SH-SY5Y (cell line): ENCODE measurements around the gene L3MBTL2.

Experiments
- GATA2 ChIP-seq: IDR thresholded peaks from 2 replicates; pipeline ENCODE4 v1.6.1; 2011; ENCODE audit warnings: mild to moderate bottlenecking, low read depth, low read length
- GATA3 ChIP-seq: IDR thresholded peaks from 2 replicates; pipeline ENCODE4 v1.6.1; 2011; ENCODE audit warnings: low read depth, mild to moderate bottlenecking, low read length, moderate library complexity

DNA sequence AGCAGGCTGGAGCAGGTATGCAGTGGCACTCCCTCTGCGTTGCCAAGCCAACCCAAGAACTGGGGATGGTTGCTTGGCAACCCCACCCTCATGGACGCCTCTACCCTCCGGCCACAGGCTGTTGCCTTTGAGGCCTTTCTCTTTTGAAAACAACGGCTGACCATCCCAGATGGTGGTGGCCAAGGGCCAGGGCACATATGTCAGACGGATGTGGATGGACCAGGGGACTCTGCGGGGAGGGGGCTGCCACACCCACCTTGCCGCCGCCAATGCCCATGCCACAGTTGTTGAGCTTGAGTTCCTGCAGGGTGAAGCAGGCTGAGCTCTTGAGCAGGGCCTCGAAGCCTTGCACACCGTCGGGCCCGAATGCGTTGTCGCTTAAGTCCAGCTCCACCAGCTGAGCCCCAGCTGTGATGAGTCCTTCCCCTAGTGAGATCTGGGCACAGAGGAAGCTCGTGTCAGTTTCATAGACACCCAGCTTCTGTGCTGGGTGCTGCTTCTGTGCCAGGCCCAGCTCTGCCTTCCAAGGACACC lies 59.4 kb downstream of the L3MBTL2 start:
- no peak for TF ChIP-seq GATA3
- TF ChIP-seq GATA2, result no peak
